Fibroblast of lung (primary cell): ENCODE measurements around the gene PNMA6E. TPM values are rescaled to one million over a fixed set of nuclear protein-coding genes. Genes with fewer than 3 reads are reported as not detected.

Source experiments
- DNase-seq, 2 donors: peaks; one replicate each; pipeline versions ENCODE4 v3.0.0 to v3.0.0-alpha.2; 2010; ENCODE audit warnings: low read depth in 2 of 2
- H2AFZ ChIP-seq: 2 replicates; pipeline ENCODE4 v1.5.1; 2012; ENCODE audit warnings: low read length, control low read depth, inconsistent platforms
- H3K27ac ChIP-seq: 2 replicates; pipeline ENCODE4 v1.5.1; 2011; ENCODE audit warnings: low read length, control low read depth; ENCODE audit not compliant: insufficient read depth
- H3K27me3 ChIP-seq: 2 replicates; pipeline ENCODE4 v1.5.1; 2011; ENCODE audit warnings: mild to moderate bottlenecking, low read length; ENCODE audit not compliant: control insufficient read depth, insufficient read depth
- H3K36me3 ChIP-seq: 2 replicates; pipeline ENCODE4 v1.5.1; 2011; ENCODE audit warnings: low read length; ENCODE audit not compliant: control insufficient read depth, insufficient read depth
- H3K4me1 ChIP-seq: 2 replicates; pipeline ENCODE4 v1.5.1; 2011; ENCODE audit warnings: low read length; ENCODE audit not compliant: control insufficient read depth, insufficient read depth; ENCODE audit errors: extremely low read depth
- H3K4me2 ChIP-seq: 2 replicates; pipeline ENCODE4 v1.5.1; 2011; ENCODE audit warnings: low read length, control low read depth; ENCODE audit not compliant: insufficient read depth; ENCODE audit errors: extremely low read depth
- H3K4me3 ChIP-seq, 4 experiments: fragments of 200-600 bp in 1 of 4; sonication (generic) in 1 of 4; replicated peaks in 1 of 4; 2 replicates each; pipeline ENCODE4 v1.5.1; 2011 to 2016; ENCODE audit warnings: low read length in 4 of 4, low read depth in 3 of 4, mild to moderate bottlenecking in 3 of 4, control low read depth in 2 of 4, inconsistent platforms in 1 of 4, mixed read lengths in 1 of 4; ENCODE audit not compliant: insufficient read depth in 1 of 4; ENCODE audit errors: control extremely low read depth in 1 of 4
- H3K79me2 ChIP-seq: 2 replicates; pipeline ENCODE4 v1.5.1; 2012; ENCODE audit warnings: mild to moderate bottlenecking, low read length, inconsistent platforms; ENCODE audit not compliant: control insufficient read depth, insufficient read depth
- H3K9ac ChIP-seq: 2 replicates; pipeline ENCODE4 v1.5.1; 2011; ENCODE audit warnings: mild to moderate bottlenecking, low read length, control low read depth; ENCODE audit not compliant: insufficient read depth
- H3K9me3 ChIP-seq: 2 replicates; pipeline ENCODE4 v1.5.1; 2012; ENCODE audit warnings: low read depth, low read length; ENCODE audit not compliant: control insufficient read depth, insufficient read depth
- H4K20me1 ChIP-seq: 2 replicates; pipeline ENCODE4 v1.5.1; 2011; ENCODE audit warnings: low read length; ENCODE audit not compliant: control insufficient read depth, insufficient read depth; ENCODE audit errors: extremely low read depth
- EZH2 ChIP-seq: IDR thresholded peaks from 2 replicates; pipeline ENCODE4 v1.5.1; 2012; ENCODE audit warnings: low read length, control low read depth, mild to moderate bottlenecking; ENCODE audit errors: missing control alignments
- polyA plus RNA-seq, 2 donors: library from polyadenylated mRNA; depleted of rRNA in 1 of 2; stranded (reverse) in 1 of 2; unstranded in 1 of 2; fragments of >200 nt; gene quantifications; 2 replicates each; pipeline ENCODE4 v1.2.1, GENCODE V29; 2011 to 2012; ENCODE audit warnings: missing spikeins in 1 of 2
- total RNA-seq: library from RNA; depleted of rRNA; stranded (reverse); fragments of >200 nt; gene quantifications from 2 replicates; pipeline ENCODE4 v1.2.1, GENCODE V29; 2014
- TF ChIP-seq, protein P1 (sequence below), 2 donors: IDR thresholded peaks in 1 of 2; conservative IDR thresholded peaks in 1 of 2; 1 replicate in 1 of 2; 2 replicates in 1 of 2; pipeline ENCODE4 v1.5.1; 2011 to 2012; ENCODE audit warnings: low read length in 2 of 2, control low read depth in 1 of 2, inconsistent platforms in 1 of 2, low read depth in 1 of 2, mild to moderate bottlenecking in 1 of 2

PNMA6E gene
- total and polyA plus RNA-seq, 2 donors (not counting 1 experiment from before 2014, with no cell fraction given): not detected

DNA sequence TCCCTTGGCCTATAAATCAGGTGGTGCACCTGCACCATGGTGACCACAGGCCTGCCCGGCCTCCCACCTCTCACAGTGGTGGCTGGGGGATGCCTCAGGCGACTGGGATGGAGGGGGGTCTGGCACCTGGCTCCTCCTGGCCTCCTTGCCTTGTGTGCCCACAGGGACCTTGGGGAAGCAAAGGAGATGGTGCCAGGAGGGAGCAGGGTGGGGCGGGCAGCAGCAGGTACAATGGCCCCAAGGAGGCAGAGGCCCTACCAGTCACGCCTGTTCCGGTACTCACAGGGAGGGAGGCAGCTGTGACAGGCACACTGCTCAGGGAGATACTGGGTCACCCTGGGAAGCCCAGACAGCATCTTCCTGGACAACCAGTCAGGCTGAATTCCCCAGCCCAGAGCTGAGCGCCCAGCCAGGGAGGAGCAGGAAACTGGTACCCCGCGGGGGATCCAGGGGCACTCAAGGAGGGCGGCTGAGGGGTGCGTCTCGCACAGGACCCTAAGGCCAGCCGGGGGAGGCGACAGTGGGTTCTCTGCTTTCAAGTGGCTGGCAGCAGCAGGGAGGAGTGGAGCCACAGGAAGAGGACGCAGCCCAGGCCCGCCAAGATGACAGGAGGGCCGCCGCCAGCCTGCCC, 45.9 kb upstream of the PNMA6E start:
- no peak overlapping the region for H3K27ac ChIP-seq
- no peaks in the 10 kb centered on the region for H3K36me3 ChIP-seq
- no peaks in the 10 kb centered on the region for H4K20me1 ChIP-seq
- H3K4me3 ChIP-seq: no peak overlapping the region
- no peaks in the 10 kb centered on the region for H3K79me2 ChIP-seq
- H3K27me3 ChIP-seq: no peaks in the 10 kb centered on the region
- no peak overlapping the region for H3K4me2 ChIP-seq
- no peak for DNase-seq
- H3K9ac ChIP-seq: no peak overlapping the region
- H3K4me1 ChIP-seq: no peaks in the 10 kb centered on the region
- no peaks in the 10 kb centered on the region for H3K9me3 ChIP-seq
- TF ChIP-seq, protein P1, sequence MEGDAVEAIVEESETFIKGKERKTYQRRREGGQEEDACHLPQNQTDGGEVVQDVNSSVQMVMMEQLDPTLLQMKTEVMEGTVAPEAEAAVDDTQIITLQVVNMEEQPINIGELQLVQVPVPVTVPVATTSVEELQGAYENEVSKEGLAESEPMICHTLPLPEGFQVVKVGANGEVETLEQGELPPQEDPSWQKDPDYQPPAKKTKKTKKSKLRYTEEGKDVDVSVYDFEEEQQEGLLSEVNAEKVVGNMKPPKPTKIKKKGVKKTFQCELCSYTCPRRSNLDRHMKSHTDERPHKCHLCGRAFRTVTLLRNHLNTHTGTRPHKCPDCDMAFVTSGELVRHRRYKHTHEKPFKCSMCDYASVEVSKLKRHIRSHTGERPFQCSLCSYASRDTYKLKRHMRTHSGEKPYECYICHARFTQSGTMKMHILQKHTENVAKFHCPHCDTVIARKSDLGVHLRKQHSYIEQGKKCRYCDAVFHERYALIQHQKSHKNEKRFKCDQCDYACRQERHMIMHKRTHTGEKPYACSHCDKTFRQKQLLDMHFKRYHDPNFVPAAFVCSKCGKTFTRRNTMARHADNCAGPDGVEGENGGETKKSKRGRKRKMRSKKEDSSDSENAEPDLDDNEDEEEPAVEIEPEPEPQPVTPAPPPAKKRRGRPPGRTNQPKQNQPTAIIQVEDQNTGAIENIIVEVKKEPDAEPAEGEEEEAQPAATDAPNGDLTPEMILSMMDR (conservative IDR thresholded peaks at IDR 0.05 in 1 of 2, IDR thresholded peaks at IDR 0.05 in 1 of 2; ENCODE audit: low read depth in 1 of 2, low read length in 2 of 2): no peak
- no peak for TF ChIP-seq EZH2
- H2AFZ ChIP-seq: no peak overlapping the region

DNA sequence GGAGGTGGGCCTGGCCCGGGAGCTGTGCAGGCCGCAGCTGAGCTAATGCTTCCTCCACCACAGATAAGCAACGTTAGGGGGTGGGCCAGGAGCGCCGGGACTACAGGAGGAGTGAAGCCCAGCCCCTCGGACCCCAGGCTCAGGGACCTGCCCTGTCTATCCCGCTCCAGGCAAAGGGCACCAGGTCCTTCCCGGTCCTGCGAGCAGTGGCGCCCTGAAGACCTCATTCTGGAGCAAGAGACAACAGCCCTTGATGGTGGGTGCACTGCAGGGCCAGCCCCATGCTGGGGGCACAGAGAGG, 45.4 kb upstream of the PNMA6E start:
- H3K36me3 ChIP-seq: no peaks in the 10 kb centered on the region

DNA sequence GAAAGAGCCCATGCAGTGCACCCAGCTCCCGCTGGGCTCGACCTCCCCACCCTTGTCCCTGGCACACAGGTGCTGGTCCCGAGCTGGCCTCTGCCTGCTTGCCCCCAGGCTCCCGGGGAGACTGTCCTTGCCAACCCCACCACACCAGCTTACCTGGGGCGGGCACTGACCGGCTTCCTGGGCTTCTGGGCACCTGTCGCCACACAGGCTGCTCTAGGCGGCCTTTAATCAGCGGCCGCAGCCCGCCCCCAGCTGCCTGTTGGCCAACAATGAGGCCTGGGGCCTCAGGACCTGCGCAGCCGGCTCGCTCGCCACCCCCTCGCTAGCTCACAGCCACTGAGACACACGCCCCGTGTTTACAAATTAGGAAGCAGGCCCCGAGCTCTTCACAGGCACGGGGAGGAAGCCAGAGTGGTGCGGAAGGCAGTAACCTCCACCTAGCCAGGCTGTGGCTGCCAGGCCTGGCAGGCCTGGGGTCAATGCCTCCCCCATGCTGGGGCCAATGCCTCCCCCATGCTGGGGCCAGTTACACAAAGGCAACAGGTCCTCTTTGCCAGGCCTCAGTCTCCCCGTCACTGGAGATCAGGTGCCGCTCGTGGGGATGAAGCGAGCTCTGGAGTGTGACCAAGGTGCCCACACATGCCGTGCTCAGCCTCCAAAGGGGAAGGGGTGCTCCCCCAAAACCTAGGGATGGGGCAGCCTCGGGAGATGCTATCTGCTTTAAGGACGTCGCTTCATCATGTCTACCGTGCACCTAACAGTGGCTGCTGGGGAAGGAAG, 44.9 kb upstream of the PNMA6E start, which contains the start of gene TREX2:
Gene TREX2 (minus strand): TSS at position 201 of the 780 bp plus-strand sequence. CDS start 626 bp downstream, outside the sequence.
- no peak within 1 kb of the TSS for H3K9ac ChIP-seq
- H3K4me2 ChIP-seq: no peak within 1 kb of the TSS
- H3K9me3 ChIP-seq: no peaks in the 10 kb centered on the region
- no peaks in the 10 kb centered on the region for H3K4me1 ChIP-seq
- no peak within 1 kb of the TSS for H3K27ac ChIP-seq
- H3K4me3 ChIP-seq: no peak within 1 kb of the TSS
- H3K27me3 ChIP-seq: no peaks in the 10 kb centered on the region
- no peak for TF ChIP-seq EZH2
- TF ChIP-seq, protein P1 (conservative IDR thresholded peaks at IDR 0.05 in 1 of 2, IDR thresholded peaks at IDR 0.05 in 1 of 2; ENCODE audit: low read depth in 1 of 2, low read length in 2 of 2): no peak
- DNase-seq: no peak
- no peaks in the 10 kb centered on the region for H3K36me3 ChIP-seq
- H3K79me2 ChIP-seq: no peaks in the 10 kb centered on the region
- H4K20me1 ChIP-seq: no peaks in the 10 kb centered on the region
- no peak within 1 kb of the TSS for H2AFZ ChIP-seq

More for the DNA sequence above, 45.4 kb upstream of the PNMA6E start:
- Histone ChIP-seq H3K9ac (no peak overlapping the region), H3K4me3 (no peak overlapping the region), H3K27me3 (no peaks in the 10 kb centered on the region), H3K27ac (no peak overlapping the region), H3K79me2 (no peaks in the 10 kb centered on the region), H3K9me3 (no peaks in the 10 kb centered on the region), H4K20me1 (no peaks in the 10 kb centered on the region), H3K4me2 (no peak overlapping the region), H3K4me1 (no peaks in the 10 kb centered on the region), H2AFZ (no peak overlapping the region)
- DNase-seq: no peak
- TF ChIP-seq, protein P1 (conservative IDR thresholded peaks at IDR 0.05 in 1 of 2, IDR thresholded peaks at IDR 0.05 in 1 of 2; ENCODE audit: low read depth in 1 of 2, low read length in 2 of 2): no peak
